Measurements from ENCODE around the gene GMPPB.
"Not testable (repeated sequence)": the region's sequence is repeated elsewhere in the genome, so short reads cannot be mapped to it uniquely, and the experiment has no call there.

Gene GMPPB

DNA sequence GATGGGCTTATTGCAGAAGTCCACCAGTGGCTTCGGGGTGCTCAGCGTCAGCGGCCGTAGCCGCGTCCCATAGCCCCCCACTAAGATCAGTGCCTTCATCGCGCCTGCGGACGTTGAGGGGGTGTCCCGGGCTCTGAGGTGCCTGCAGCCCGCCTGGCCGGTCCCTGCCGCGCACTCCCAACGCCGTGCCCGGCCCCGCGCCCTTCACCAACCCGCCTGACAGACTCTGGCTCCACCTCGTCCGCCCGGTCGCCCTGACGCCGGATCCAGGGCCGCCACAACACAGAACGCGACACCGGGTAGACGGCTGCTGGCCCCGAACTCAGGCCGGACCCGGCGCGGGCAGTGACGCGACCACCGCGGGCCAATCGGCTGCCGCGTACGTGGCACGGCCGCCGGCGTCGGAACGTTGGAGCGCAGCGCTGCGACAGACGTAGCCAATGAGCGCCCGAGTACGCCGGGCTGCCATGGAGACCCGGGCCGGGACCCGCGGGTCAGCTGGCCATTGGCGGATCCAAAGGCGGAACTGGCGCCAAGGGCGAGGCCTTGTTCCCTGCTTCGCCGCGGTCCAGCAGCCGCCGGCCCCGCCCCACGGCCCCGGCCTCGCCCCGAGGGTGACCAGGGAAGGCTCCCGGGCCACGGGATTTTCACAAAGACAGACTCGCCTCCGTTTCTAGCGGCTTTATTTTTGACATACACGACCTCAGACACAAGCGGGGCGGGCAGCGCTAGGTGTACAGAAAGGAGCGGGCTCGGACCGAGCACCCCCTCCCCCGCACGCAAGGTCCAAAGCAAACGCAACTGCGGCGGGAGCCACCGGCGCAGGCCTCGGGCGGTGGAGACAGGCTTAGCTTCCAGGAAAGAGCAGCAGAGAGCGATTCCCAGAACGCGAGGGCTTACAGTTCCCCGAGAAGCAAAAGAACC, at the start of gene GMPPB:
Gene GMPPB (minus strand): TSS at position 324 of the 924 bp plus-strand sequence. CDS start 225 bp downstream, at position 99.
- DNase-seq (ENCODE audit: low spot score): peak; percentile 92

DNA sequence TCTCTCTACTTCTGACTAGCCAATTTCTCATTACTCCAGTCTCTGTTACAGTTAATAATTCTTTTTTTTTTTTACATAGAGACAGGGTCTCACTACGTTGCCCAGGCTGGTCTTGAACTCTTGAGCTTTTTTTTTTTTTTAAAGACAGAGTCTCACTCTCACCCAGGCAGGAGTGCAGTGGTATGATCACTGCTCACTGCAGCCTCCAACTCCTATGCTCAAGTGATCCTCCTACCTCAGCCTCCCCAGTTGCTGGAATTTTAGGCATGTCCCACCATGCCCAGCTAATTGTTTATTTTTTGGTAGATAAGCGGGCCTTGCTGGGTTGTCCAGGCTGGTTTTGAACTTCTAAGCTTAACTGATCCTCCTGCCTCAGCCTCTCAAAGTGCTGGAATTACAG, 49.0 kb upstream of the GMPPB start:
- no peak for DNase-seq (ENCODE audit: low spot score)

DNA sequence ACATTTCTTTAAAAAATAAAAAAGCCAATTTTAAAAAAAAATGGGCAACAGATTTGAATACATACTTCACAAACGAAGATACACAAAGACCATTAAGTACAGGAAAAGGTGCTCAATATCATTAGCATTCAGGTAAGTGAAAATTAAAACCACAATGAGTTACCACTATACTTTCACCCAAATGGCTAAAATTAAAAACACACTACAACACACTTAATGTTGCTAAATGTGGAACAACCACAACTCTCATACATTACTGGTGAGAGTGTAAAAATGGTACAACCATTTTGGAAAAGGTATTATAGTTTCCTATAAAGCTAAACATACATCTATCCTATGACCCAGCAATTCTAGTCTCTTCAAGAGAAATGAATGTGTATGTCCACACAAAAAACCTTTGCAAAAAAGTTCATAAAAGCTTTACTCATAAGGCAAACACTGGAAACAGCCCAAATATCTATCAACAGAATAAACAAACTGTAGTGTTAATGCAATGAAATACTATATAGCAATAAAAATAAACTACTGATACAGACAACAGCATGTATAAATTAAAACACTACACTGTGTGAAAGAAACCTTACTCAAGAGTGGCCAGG, 47.7 kb upstream of the GMPPB start:
- DNase-seq (ENCODE audit: low spot score): no peak

GRCh38 chr3:49769926-49770325, 46.2 kb upstream of the GMPPB start:
- DNase-seq (ENCODE audit: low spot score): no peak

- no peak for DNase-seq (ENCODE audit: low spot score)
Observed at GRCh38 chr3:49769286-49769915, 45.6 kb upstream of the GMPPB start.

GRCh38 chr3:49763981-49764380, 40.2 kb upstream of the GMPPB start:
- DNase-seq (ENCODE audit: low spot score): no peak

DNA sequence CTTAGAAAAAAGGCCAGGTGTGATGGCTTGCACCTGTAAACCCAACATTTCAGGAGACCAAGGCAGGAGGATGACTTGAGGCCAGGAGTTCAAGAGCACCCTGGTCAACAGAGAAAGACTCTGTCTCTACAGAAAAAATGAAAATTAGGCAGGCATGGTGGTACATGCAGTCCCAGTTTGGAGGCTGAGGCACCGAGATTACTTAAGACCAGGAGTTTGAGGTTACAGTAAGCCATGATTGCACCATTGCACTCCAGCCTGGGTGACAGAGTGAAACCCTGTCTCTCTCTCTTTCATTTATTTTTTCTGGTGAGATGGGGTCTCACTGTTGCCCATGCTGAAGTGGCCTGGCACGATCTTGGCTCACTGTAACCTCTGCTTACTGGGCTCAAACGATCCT, 37.9 kb upstream of the GMPPB start:
- no peak for DNase-seq (ENCODE audit: low spot score)

DNA sequence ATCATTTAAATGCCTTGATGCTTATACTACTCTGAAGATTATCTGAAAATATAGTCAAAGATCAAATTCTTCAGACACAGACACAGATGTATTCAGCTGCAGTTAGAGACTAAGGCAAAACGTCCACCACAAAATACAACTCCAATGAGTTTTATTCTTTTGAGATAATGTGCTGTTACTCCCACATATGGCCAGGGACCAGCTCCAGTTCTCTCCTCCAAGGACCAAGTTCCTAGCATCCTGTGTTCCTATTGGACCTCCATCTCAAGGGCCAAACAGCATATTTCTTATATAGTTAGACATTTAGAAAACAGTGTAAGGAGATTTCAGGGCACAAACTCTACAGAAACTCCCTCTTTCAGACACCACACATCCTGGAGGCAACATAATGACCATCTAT, 35.5 kb upstream of the GMPPB start:
- no peak for DNase-seq (ENCODE audit: low spot score)

- no peak for DNase-seq (ENCODE audit: low spot score)
Observed at GRCh38 chr3:49757197-49757596, 33.4 kb upstream of the GMPPB start.

DNA sequence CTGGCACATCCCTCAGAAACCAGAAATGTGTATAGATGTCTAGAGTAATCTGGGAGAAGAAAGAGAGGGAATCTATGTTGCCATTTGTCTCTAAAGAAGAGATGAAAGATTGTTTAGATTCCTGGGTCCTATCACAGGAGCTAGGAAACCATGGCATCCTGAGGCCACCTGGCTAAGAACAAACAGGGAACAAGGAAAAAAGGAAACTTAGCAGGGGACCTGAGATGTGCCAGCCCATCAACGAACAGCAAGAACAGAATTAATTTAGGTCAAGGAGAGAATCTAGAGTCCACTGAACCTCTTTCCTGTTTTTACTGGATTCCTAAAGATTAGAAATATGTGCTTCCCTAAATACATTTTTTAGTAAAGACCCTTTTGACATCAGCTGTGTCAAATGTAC, 32.3 kb upstream of the GMPPB start:
- no peak for DNase-seq (ENCODE audit: low spot score)

GRCh38 chr3:49754536-49754935, 30.8 kb upstream of the GMPPB start:
- no peak for DNase-seq (ENCODE audit: low spot score)

GRCh38 chr3:49751501-49751900, 27.8 kb upstream of the GMPPB start:
- DNase-seq (ENCODE audit: low spot score): no peak

DNA sequence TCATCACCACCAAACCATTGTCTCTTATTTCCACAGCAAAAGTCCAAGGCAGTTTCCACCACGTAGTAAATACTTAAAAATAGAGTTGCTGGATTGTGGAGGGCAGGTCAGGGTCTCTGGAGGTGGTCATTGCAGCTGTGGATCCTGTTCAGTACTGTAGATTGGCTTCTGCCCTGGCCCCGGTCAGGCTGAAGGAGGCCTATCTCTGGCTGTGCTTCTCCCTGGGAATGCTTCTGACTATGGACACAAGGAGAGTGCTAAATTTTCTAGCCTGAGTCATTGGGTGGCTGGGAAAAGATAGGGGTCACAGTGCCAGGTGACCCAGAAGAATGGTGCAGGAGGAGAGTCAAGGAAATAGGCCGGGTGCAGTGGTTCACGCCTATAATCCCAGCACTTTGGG, 26.3 kb upstream of the GMPPB start:
- DNase-seq (ENCODE audit: low spot score): no peak

GRCh38 chr3:49748874-49749273, 25.1 kb upstream of the GMPPB start:
- DNase-seq (ENCODE audit: low spot score): not testable (repeated sequence)

DNA sequence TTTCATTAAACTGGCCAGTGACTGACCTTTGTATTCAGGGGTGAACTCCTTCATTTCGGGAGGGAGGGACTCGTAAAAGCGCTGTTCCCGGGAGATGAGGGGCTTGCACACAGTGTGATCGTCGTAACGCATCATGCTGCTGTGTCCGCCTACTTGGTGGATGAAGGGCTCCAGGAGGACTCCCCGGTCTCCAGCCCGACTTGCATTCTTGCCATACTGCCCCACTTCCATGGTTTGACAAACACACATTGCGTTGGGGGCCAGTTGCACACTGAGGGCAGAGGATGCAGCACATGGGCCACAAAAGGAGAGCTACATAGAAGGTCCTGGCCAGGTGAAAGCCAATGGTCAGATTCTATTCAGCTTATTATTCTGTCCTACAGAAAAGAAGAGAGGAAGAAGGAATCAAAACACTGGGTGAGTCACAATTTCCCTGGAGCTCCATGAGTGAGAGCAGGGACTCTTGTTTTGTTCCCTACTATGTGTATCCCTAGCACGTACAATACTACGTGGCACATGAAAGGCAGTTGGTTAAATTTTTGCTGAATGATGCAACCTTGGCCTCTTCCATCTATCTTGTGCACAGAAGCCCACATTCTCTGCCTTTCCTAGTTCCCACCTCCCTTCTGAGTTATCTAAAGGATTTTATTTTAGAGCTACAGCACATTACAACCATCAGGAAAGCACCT, 24.2 kb upstream of the GMPPB start:
- DNase-seq (ENCODE audit: low spot score): no peak

GRCh38 chr3:49745986-49746385, 22.2 kb upstream of the GMPPB start:
- no peak for DNase-seq (ENCODE audit: low spot score)

DNA sequence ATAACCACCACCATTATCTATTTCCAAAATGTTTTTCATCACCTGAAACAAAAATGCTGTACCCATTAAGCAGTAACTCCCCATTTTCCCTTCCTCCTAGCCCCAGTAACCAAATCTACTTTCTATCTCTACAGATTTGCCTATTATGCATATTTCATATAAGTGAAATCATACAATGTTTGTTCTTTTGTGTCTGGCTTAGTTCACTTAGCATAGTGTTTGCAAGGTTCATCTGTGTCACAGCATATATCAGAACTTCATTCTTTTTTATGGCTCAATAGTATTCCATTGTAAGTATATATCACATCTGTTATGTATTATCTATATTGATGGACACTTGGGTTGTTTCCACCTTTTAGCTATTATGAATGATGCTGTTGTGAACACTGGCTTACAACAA, 16.7 kb upstream of the GMPPB start:
- DNase-seq (ENCODE audit: low spot score): no peak

DNA sequence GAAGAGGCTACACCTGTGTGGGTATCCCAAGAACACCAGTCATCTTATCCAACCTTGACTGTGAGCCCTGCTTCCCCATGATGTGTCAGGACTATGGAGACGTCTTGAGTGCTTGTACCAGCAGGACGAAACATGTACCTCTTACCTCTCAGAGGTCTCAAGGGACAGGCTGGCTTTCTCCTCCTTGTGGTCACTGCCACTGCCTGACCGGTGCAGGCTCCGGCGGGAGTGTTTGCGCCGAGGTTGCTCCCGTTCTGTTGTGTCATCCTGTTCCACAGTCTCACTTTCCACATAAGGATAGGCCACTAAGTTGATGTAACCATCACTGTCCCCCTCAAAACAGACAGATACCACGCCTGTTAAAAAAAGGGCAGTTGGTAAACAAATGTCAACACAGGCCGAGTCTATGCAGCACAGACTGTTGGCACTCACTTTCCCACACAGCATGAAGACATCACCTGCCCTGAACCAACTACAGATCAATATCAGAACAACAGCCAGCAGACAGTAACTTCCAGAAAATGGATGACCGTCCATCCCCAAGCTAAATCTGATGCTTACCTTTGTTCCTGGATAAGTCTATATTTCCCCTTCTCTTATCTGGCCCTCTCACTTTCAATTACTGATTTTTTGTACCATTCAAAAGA, 14.4 kb upstream of the GMPPB start:
- no peak for DNase-seq (ENCODE audit: low spot score)

- no peak for DNase-seq (ENCODE audit: low spot score)
Observed at GRCh38 chr3:49734752-49735151, 11.0 kb upstream of the GMPPB start.

- DNase-seq (ENCODE audit: low spot score): no peak
Observed at GRCh38 chr3:49733551-49733950, 9.8 kb upstream of the GMPPB start.

GRCh38 chr3:49732597-49732996, 8.8 kb upstream of the GMPPB start:
- no peak for DNase-seq (ENCODE audit: low spot score)

Data from pons (tissue), 1 donor.